ENCODE data around the gene ZBTB33. TPM values are rescaled to one million over a fixed set of nuclear protein-coding genes. Genes with fewer than 3 reads are reported as not detected.

ZBTB33 gene
- total RNA-seq, 2 experiments from 2014 or later = 11.6 to 12.4 TPM

- H3K9me3 Mint-ChIP-seq = no peaks in the 10 kb centered on the region
Observed at GRCh38 chrX:120251471-120252011, 929 bp downstream of the ZBTB33 start.

GRCh38 chrX:120253784-120254183, 3.2 kb downstream of the ZBTB33 start:
- Mint-ChIP-seq H3K4me3 (no peak overlapping the region), H3K27me3 (no peaks in the 10 kb centered on the region), H3K27ac (no peak overlapping the region), H3K4me1 (ENCODE audit: low read depth) (peaks cover 38% of the 10 kb centered on the region), H3K36me3 (ENCODE audit: low read depth) (peaks cover 26% of the 10 kb centered on the region), H3K9me3 (no peaks in the 10 kb centered on the region)
- no peak for TF ChIP-seq CTCF (IDR thresholded peaks at IDR 0.05)
- intact Hi-C loops (cut with micrococcal nuclease) = loop anchor here (10.0 kb wide), 1 partner anchor 51 kb away; no protein-coding TSS in a partner anchor
- ATAC-seq = no peak
- DNase-seq = no peak
- CTCF ChIA-PET = no interaction called here
- POLR2A ChIA-PET = no interaction called here

More at GRCh38 chrX:120251471-120252011, 929 bp downstream of the ZBTB33 start:
- POLR2A ChIA-PET = interaction anchor here (0.7 to 1.0 kb wide), 2 partner anchors 13 to 47 kb away, joined by 3 read pairs; no protein-coding TSS in a partner anchor
- intact Hi-C loops (cut with micrococcal nuclease) = loop anchor here (10.0 kb wide), 1 partner anchor 53 kb away; no protein-coding TSS in a partner anchor
- DNase-seq = peak; percentile 31
- no peak for TF ChIP-seq CTCF (IDR thresholded peaks at IDR 0.05)
- H3K4me1 Mint-ChIP-seq (ENCODE audit: low read depth) = peaks cover 32% of the 10 kb centered on the region
- peak overlapping the region; percentile 88 for H3K27ac Mint-ChIP-seq
- ATAC-seq = no peak
- CTCF ChIA-PET = interaction anchor here (1.0 to 1.4 kb wide), 3 partner anchors 8 to 58 kb away, joined by 3 to 6 read pairs (median 6); no protein-coding TSS in a partner anchor
- no peaks in the 10 kb centered on the region for H3K27me3 Mint-ChIP-seq
- H3K36me3 Mint-ChIP-seq (ENCODE audit: low read depth) = peaks cover 26% of the 10 kb centered on the region
- peak overlapping the region; percentile 93 for H3K4me3 Mint-ChIP-seq

DNA sequence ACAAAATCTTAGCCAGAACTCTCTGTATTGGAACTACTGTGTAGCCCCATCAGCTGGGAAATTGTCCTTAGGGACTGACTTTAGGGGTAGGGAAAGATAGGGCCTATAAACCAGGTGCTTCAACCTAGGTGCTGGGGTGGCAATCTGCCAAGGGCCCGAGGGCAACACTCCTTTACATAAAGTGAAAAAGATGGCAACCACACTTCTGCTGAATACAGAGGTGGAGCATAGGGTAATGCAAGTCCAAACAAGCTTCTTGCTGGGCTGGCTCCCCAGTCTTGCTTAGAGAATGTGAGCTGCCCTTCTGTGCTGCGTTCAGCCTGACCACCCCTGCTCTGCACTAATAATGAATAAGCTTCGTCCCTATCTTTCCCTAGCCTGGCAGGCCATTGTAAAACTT, 9.8 kb downstream of the ZBTB33 start:
- intact Hi-C loops (cut with micrococcal nuclease) = no loop called here
- no peaks in the 10 kb centered on the region for H3K27me3 Mint-ChIP-seq
- H3K4me1 Mint-ChIP-seq (ENCODE audit: low read depth) = peaks cover 18% of the 10 kb centered on the region
- ATAC-seq = no peak
- H3K36me3 Mint-ChIP-seq (ENCODE audit: low read depth) = peaks cover 5% of the 10 kb centered on the region
- DNase-seq = no peak
- H3K4me3 Mint-ChIP-seq = no peak overlapping the region
- ChIA-PET CTCF (no interaction called here), POLR2A (no interaction called here)
- H3K27ac Mint-ChIP-seq = no peak overlapping the region
- no peaks in the 10 kb centered on the region for H3K9me3 Mint-ChIP-seq
- no peak for TF ChIP-seq CTCF (IDR thresholded peaks at IDR 0.05)

GRCh38 chrX:120262859-120263708, 12.5 kb downstream of the ZBTB33 start:
- CTCF ChIA-PET = no interaction called here
- H3K4me3 Mint-ChIP-seq = no peak overlapping the region
- ATAC-seq = no peak
- peaks cover under 1% of the 10 kb centered on the region for H3K4me1 Mint-ChIP-seq (ENCODE audit: low read depth)
- H3K36me3 Mint-ChIP-seq (ENCODE audit: low read depth) = no peaks in the 10 kb centered on the region
- TF ChIP-seq CTCF (IDR thresholded peaks at IDR 0.05) = no peak
- no peak overlapping the region for H3K27ac Mint-ChIP-seq
- DNase-seq = no peak
- POLR2A ChIA-PET = interaction anchor here (0.6 kb wide), 1 partner anchor 340 kb away, joined by 3 read pairs; no protein-coding TSS in a partner anchor
- intact Hi-C loops (cut with micrococcal nuclease) = no loop called here
- no peaks in the 10 kb centered on the region for H3K9me3 Mint-ChIP-seq
- no peaks in the 10 kb centered on the region for H3K27me3 Mint-ChIP-seq

DNA sequence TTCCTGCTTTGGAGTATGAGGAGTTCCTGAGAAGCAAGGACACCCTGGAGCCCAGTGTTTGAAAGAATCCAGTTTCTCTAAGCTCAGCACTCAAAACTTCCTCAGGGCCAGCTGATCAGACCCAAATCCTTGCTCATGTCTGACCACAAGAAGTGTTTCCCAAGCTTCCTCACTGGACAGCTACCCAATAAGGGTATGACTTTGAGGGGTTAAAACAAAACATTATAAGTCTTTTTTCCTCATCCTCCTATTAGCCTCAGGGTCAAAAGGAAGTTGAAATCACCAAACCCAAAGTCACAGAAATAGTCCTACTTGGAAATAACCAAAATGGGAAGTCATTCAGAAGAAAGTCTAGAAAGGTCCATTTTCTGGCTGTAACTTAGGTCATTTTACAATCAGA, 13.7 kb downstream of the ZBTB33 start:
- ChIA-PET POLR2A (interaction anchor here (0.6 to 1.0 kb wide), 2 partner anchors 13 to 233 kb away, joined by 3 read pairs; no protein-coding TSS in a partner anchor), CTCF (no interaction called here)
- Mint-ChIP-seq H3K27me3 (no peaks in the 10 kb centered on the region), H3K9me3 (no peaks in the 10 kb centered on the region), H3K27ac (no peak overlapping the region), H3K4me3 (no peak overlapping the region), H3K36me3 (ENCODE audit: low read depth) (no peaks in the 10 kb centered on the region), H3K4me1 (ENCODE audit: low read depth) (peaks cover 5% of the 10 kb centered on the region)
- TF ChIP-seq CTCF (IDR thresholded peaks at IDR 0.05) = no peak
- ATAC-seq (no peak), DNase-seq (no peak)
- intact Hi-C loops (cut with micrococcal nuclease) = no loop called here
